ENCODE results near the gene DAGLA. TPM values are rescaled to one million over a fixed set of nuclear protein-coding genes. Genes with fewer than 3 reads are reported as not detected.

DAGLA gene
- total RNA-seq, 4 donors from 2014 or later: 1.1 to 5.4 (median 3.0) TPM

GRCh38 chr11:61732705-61733104 is 52.5 kb downstream of the DAGLA start:
- no peak for DNase-seq (ENCODE audit: low spot score in 2 of 2)
- Histone ChIP-seq H3K4me3 (no peak overlapping the region), H3K27ac (peak overlapping the region; percentile 34 to 76 (median 49)), H3K9me3 (no peaks in the 10 kb centered on the region), H3K36me3 (peaks cover 0 to 77% (median 0%) of the 10 kb centered on the region in 3 donors), H3K4me1 (peaks cover 0 to 27% (median 5%) of the 10 kb centered on the region in 4 donors), H3K27me3 (no peaks in the 10 kb centered on the region)
- WGBS, 2 donors: 60 to 76% methylated on average over 3 to 6 of the region's 6 CpGs
- TF ChIP-seq EP300 (IDR thresholded peaks at IDR 0.05) (no peak), POLR2A (IDR thresholded peaks at IDR 0.05) (no peak), CTCF (IDR thresholded peaks at IDR 0.05) (no peak)

DNA sequence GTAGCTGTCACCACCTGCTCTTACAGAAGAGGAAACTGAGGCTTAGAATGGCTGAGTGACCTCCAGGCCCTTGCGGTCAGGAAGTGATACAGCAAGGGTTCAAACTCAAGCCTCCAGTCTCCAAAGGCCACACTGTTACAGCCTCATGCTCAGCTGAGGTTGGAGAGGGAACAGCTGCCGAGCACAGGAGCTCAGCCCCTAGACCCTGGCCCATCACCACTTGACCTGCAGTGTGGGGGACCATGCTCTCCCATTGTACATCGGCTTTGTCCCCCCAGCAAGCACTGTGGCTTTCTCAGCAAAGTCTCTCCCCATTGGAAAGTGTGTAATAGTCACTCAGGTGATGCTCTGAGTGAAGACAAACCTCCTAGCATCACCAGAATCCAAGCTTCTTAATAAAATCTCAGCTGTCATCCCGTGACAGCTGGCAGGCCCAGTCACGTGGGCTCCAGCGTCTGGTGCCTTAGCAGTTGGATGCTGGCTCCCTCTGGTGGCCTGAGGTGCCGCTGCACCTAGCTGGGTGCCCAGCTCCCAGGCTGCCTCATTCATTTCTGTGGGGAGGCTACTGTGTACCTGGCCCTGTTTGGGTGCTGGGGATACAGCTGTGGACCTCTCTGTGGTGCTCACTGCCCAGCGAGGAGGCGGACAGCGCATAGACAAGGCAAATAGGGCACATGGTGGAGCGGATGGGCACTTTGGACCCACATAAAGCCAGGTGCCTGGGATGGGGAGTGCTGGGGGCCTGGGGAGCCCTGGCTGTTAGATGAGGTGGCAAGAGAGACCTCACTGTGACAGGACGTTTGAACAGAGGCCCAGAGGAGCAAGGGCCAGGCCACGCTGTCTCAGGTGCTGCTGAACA is 53.2 kb downstream of the DAGLA start:
- WGBS, 2 donors: 29 to 32% methylated on average over 11 to 13 of the region's 13 CpGs
- H3K27ac ChIP-seq: peak overlapping the region in 3 of 4 donors; percentile 47 to 76 (median 51)
- DNase-seq (ENCODE audit: low spot score in 2 of 2): peak; percentile 83 to 90
- peaks cover 0 to 77% (median 0%) of the 10 kb centered on the region in 3 donors for H3K36me3 ChIP-seq
- no peaks in the 10 kb centered on the region for H3K9me3 ChIP-seq
- H3K27me3 ChIP-seq: no peaks in the 10 kb centered on the region
- TF ChIP-seq POLR2A (IDR thresholded peaks at IDR 0.05) (no peak), EP300 (IDR thresholded peaks at IDR 0.05) (peak in 1 of 2 donors; percentile 71), CTCF (IDR thresholded peaks at IDR 0.05) (peak; percentile 97 to 99 (median 98))
- H3K4me1 ChIP-seq: peaks cover 0 to 27% (median 5%) of the 10 kb centered on the region in 4 donors
- H3K4me3 ChIP-seq: no peak overlapping the region

DNA sequence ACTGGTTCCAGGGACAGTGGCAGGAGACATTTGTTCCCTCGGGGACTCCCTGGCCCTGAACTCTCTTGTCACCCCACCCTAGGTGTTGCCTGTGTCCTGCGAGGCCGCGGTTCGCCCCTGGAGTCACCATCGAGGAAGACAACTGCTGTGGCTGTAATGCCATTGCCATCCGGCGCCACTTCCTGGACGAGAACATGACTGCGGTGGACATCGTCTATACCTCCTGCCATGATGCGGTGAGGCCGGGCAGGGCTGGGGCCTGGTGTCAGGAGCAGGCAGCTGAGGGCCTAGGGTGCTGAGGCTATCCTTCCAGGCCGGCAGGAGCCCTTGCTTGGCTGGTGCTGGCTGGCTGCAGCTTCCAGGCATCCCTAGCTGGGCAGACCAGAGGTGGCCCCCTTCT is 54.6 kb downstream of the DAGLA start:
- Histone ChIP-seq H3K4me1 (peaks cover 0 to 27% (median 5%) of the 10 kb centered on the region in 4 donors), H3K36me3 (peaks cover 0 to 77% (median 0%) of the 10 kb centered on the region in 3 donors), H3K4me3 (no peak overlapping the region), H3K9me3 (no peaks in the 10 kb centered on the region), H3K27me3 (no peaks in the 10 kb centered on the region), H3K27ac (no peak overlapping the region)
- no peak for TF ChIP-seq EP300 (IDR thresholded peaks at IDR 0.05)
- TF ChIP-seq POLR2A (IDR thresholded peaks at IDR 0.05): no peak
- TF ChIP-seq CTCF (IDR thresholded peaks at IDR 0.05): no peak
- WGBS, 2 donors: 92% methylated on average over 13 to 14 of the region's 14 CpGs
- no peak for DNase-seq (ENCODE audit: low spot score in 2 of 2)

GRCh38 chr11:61735391-61735790 is 55.2 kb downstream of the DAGLA start:
- H3K27ac ChIP-seq: no peak overlapping the region
- TF ChIP-seq EP300 (IDR thresholded peaks at IDR 0.05) (no peak), CTCF (IDR thresholded peaks at IDR 0.05) (no peak), POLR2A (IDR thresholded peaks at IDR 0.05) (no peak)
- H3K4me1 ChIP-seq: peaks cover 0 to 27% (median 5%) of the 10 kb centered on the region in 4 donors
- H3K4me3 ChIP-seq: no peak overlapping the region
- no peaks in the 10 kb centered on the region for H3K27me3 ChIP-seq
- peaks cover 0 to 77% (median 0%) of the 10 kb centered on the region in 3 donors for H3K36me3 ChIP-seq
- DNase-seq (ENCODE audit: low spot score in 2 of 2): no peak
- no peaks in the 10 kb centered on the region for H3K9me3 ChIP-seq
- WGBS, 2 donors: 86 to 92% methylated on average over 17 of the region's 17 CpGs

DNA sequence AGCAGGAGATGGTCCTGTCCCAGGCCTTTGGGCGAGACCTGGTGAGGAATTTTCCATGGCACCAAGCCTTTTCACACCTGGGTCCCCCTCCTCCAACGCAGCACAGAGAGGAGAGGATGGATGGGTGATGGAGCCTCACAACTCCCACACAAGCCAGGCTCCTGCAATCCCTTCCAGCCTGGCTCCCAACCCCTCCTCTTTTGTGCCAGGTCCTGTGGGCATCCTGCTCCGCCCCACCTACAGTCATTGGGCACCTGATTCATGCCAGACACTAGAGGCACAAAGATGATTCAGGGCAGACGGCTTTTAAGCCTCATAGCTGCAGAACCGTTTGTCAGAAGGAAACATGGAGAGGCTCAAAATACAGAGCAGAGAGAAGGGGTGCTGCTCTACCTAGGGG is 56.1 kb downstream of the DAGLA start:
- Histone ChIP-seq H3K27ac (no peak overlapping the region), H3K4me3 (no peak overlapping the region), H3K36me3 (peaks cover 0 to 79% (median 0%) of the 10 kb centered on the region in 3 donors), H3K9me3 (no peaks in the 10 kb centered on the region), H3K27me3 (no peaks in the 10 kb centered on the region), H3K4me1 (peaks cover 0 to 24% (median 5%) of the 10 kb centered on the region in 4 donors)
- DNase-seq (ENCODE audit: low spot score in 2 of 2): no peak
- 89 to 93% methylated on average over 5 of the region's 5 CpGs for WGBS, 2 donors
- TF ChIP-seq POLR2A (IDR thresholded peaks at IDR 0.05): no peak
- no peak for TF ChIP-seq CTCF (IDR thresholded peaks at IDR 0.05)
- no peak for TF ChIP-seq EP300 (IDR thresholded peaks at IDR 0.05)

Measured in tibial nerve (tissue), 4 donors.